Activated CD4-positive, alpha-beta memory T cell treated with anti-CD3 and anti-CD28 coated beads for 36 hours (primary cell): Measurements from ENCODE around the gene TARM1. TPM values are rescaled to one million over a fixed set of nuclear protein-coding genes. Genes with fewer than 3 reads are reported as not detected.

ENCODE experiments used
- CTCF ChIA-PET: fragments of 350-600 bp; sonication (Branson Sonifier 250); formaldehyde crosslinking; loops from one replicate; lab custom pipeline; 2021; ENCODE audit warnings: antibody characterized with exemption, inconsistent platforms; lab: Charles Lee
- POLR2A ChIA-PET: fragments of 350-600 bp; sonication (Branson Sonifier 250); formaldehyde crosslinking; loops from one replicate; lab custom pipeline; 2021; ENCODE audit warnings: antibody characterized with exemption; lab: Charles Lee
- DNase-seq: peaks from one replicate; pipeline ENCODE4 v3.0.0-alpha.2; 2020
- H3K27ac Mint-ChIP-seq: one replicate; pipeline ENCODE4 v1.8.0; 2021; ENCODE audit warnings: mixed read lengths
- H3K27me3 Mint-ChIP-seq: one replicate; pipeline ENCODE4 v1.8.0; 2021; ENCODE audit warnings: mixed read lengths
- H3K36me3 Mint-ChIP-seq: one replicate; pipeline ENCODE4 v1.8.0; 2021; ENCODE audit warnings: mixed read lengths
- H3K4me1 Mint-ChIP-seq: one replicate; pipeline ENCODE4 v1.8.0; 2021; ENCODE audit warnings: low read depth, mixed read lengths
- H3K4me3 Mint-ChIP-seq: one replicate; pipeline ENCODE4 v1.8.0; 2021; ENCODE audit warnings: mild to moderate bottlenecking, mixed read lengths
- H3K9me3 Mint-ChIP-seq: one replicate; pipeline ENCODE4 v1.8.0; 2021; ENCODE audit warnings: mixed read lengths
- intact Hi-C: fragments of 100-400 bp; cut with micrococcal nuclease; formaldehyde crosslinking; loops from one replicate; pipeline ENCODE4 v1.15.1; 2023
- total RNA-seq, 2 experiments: library from RNA; stranded (reverse); gene quantifications; one replicate each; pipeline ENCODE4 v1.2.3, GENCODE V29; 2021

TARM1 gene
- not detected for total RNA-seq

- peaks cover 14% of the 10 kb centered on the region for H3K9me3 Mint-ChIP-seq
- peaks cover 6% of the 10 kb centered on the region for H3K27me3 Mint-ChIP-seq
- ChIA-PET POLR2A (no interaction called here), CTCF (no interaction called here)
- H3K4me3 Mint-ChIP-seq = no peak within 1 kb of the TSS
- H3K4me1 Mint-ChIP-seq = no peaks in the 10 kb centered on the region
- no peak within 1 kb of the TSS for H3K27ac Mint-ChIP-seq
- H3K36me3 Mint-ChIP-seq = peaks cover 2% of the 10 kb centered on the region
- no peak for DNase-seq
- intact Hi-C loops = no loop called here
These were observed at the start of gene TARM1 for GRCh38 chr19:54081032-54081431. Gene TARM1 (minus strand): TSS chr19:54081365. CDS start chr19:54081340, 25 bp downstream.

GRCh38 chr19:54129617-54129996, 48.4 kb upstream of the TARM1 start:
- intact Hi-C loops = no loop called here
- Mint-ChIP-seq H3K9me3 (no peaks in the 10 kb centered on the region), H3K27ac (no peak overlapping the region), H3K27me3 (no peaks in the 10 kb centered on the region), H3K4me3 (no peak overlapping the region), H3K4me1 (peaks cover 3% of the 10 kb centered on the region), H3K36me3 (peaks cover 19% of the 10 kb centered on the region)
- no peak for DNase-seq
- ChIA-PET POLR2A (no interaction called here), CTCF (no interaction called here)

- POLR2A ChIA-PET = no interaction called here
- Mint-ChIP-seq H3K4me1 (no peaks in the 10 kb centered on the region), H3K4me3 (no peak overlapping the region), H3K36me3 (peaks cover 22% of the 10 kb centered on the region), H3K27me3 (no peaks in the 10 kb centered on the region), H3K27ac (no peak overlapping the region), H3K9me3 (no peaks in the 10 kb centered on the region)
- CTCF ChIA-PET = no interaction called here
- DNase-seq = no peak
- intact Hi-C loops = no loop called here
These were observed 47.8 kb upstream of the TARM1 start for GRCh38 chr19:54128796-54129616.

GRCh38 chr19:54128441-54128725, 47.2 kb upstream of the TARM1 start:
- Mint-ChIP-seq H3K4me1 (no peaks in the 10 kb centered on the region), H3K9me3 (no peaks in the 10 kb centered on the region), H3K27ac (no peak overlapping the region), H3K27me3 (no peaks in the 10 kb centered on the region), H3K4me3 (no peak overlapping the region), H3K36me3 (peaks cover 24% of the 10 kb centered on the region)
- no peak for DNase-seq
- intact Hi-C loops = no loop called here
- ChIA-PET POLR2A (no interaction called here), CTCF (no interaction called here)

GRCh38 chr19:54127688-54128440, 46.7 kb upstream of the TARM1 start:
- no peaks in the 10 kb centered on the region for H3K4me1 Mint-ChIP-seq
- POLR2A ChIA-PET = no interaction called here
- intact Hi-C loops = no loop called here
- no peak overlapping the region for H3K27ac Mint-ChIP-seq
- CTCF ChIA-PET = no interaction called here
- no peak overlapping the region for H3K4me3 Mint-ChIP-seq
- H3K27me3 Mint-ChIP-seq = no peaks in the 10 kb centered on the region
- H3K36me3 Mint-ChIP-seq = peaks cover 26% of the 10 kb centered on the region
- H3K9me3 Mint-ChIP-seq = no peaks in the 10 kb centered on the region
- no peak for DNase-seq

GRCh38 chr19:54125713-54126112, 44.5 kb upstream of the TARM1 start:
- POLR2A ChIA-PET = no interaction called here
- Mint-ChIP-seq H3K4me3 (no peak overlapping the region), H3K9me3 (no peaks in the 10 kb centered on the region), H3K4me1 (no peaks in the 10 kb centered on the region), H3K36me3 (peaks cover 25% of the 10 kb centered on the region), H3K27me3 (no peaks in the 10 kb centered on the region), H3K27ac (no peak overlapping the region)
- DNase-seq = no peak
- intact Hi-C loops = no loop called here
- CTCF ChIA-PET = no interaction called here

GRCh38 chr19:54124393-54124792, 43.2 kb upstream of the TARM1 start:
- intact Hi-C loops = no loop called here
- Mint-ChIP-seq H3K9me3 (no peaks in the 10 kb centered on the region), H3K27me3 (no peaks in the 10 kb centered on the region), H3K4me1 (no peaks in the 10 kb centered on the region), H3K27ac (no peak overlapping the region), H3K36me3 (peaks cover 30% of the 10 kb centered on the region), H3K4me3 (no peak overlapping the region)
- CTCF ChIA-PET = no interaction called here
- POLR2A ChIA-PET = no interaction called here
- no peak for DNase-seq

GRCh38 chr19:54123682-54124081, 42.5 kb upstream of the TARM1 start:
- CTCF ChIA-PET = no interaction called here
- no peaks in the 10 kb centered on the region for H3K4me1 Mint-ChIP-seq

GRCh38 chr19:54121259-54121658, 40.1 kb upstream of the TARM1 start:
- POLR2A ChIA-PET = no interaction called here
- Mint-ChIP-seq H3K27ac (no peak overlapping the region), H3K27me3 (no peaks in the 10 kb centered on the region), H3K4me1 (peaks cover 11% of the 10 kb centered on the region), H3K36me3 (peaks cover 20% of the 10 kb centered on the region), H3K9me3 (no peaks in the 10 kb centered on the region), H3K4me3 (no peak overlapping the region)
- CTCF ChIA-PET = no interaction called here
- DNase-seq = no peak
- intact Hi-C loops = no loop called here

More at GRCh38 chr19:54123682-54124081, 42.5 kb upstream of the TARM1 start:
- Mint-ChIP-seq H3K27me3 (no peaks in the 10 kb centered on the region), H3K27ac (no peak overlapping the region), H3K9me3 (no peaks in the 10 kb centered on the region), H3K4me3 (no peak overlapping the region), H3K36me3 (peaks cover 28% of the 10 kb centered on the region)
- intact Hi-C loops = no loop called here
- POLR2A ChIA-PET = no interaction called here
- DNase-seq = no peak

- H3K36me3 Mint-ChIP-seq = peaks cover 30% of the 10 kb centered on the region
- peak within 1 kb of the TSS; percentile 96 for H3K27ac Mint-ChIP-seq
- no peaks in the 10 kb centered on the region for H3K9me3 Mint-ChIP-seq
- H3K27me3 Mint-ChIP-seq = no peaks in the 10 kb centered on the region
- peak within 1 kb of the TSS; percentile 85 for H3K4me3 Mint-ChIP-seq
- intact Hi-C loops = loop anchor here (1.0 to 10.0 kb wide), 8 partner anchors 13 to 1928 kb away; partner anchors contain the start of genes CNOT3, LENG1, LENG8 and MYADM
- DNase-seq = peak; percentile 98
- peaks cover 27% of the 10 kb centered on the region for H3K4me1 Mint-ChIP-seq
- ChIA-PET CTCF (interaction anchor here (1.0 to 1.7 kb wide), 2 partner anchors 20 to 22 kb away, joined by 3 to 5 read pairs; partner anchors contain the start of gene CNOT3), POLR2A (interaction anchor here (0.7 to 2.6 kb wide), 9 partner anchors 10 to 249 kb away, joined by 3 to 19 read pairs (median 6); partner anchors contain the start of genes CNOT3, LENG1, MBOAT7 and MYADM)
These were observed 34.2 kb upstream of the TARM1 start, which contains the start of the genes PRPF31 and TFPT for GRCh38 chr19:54115109-54116063. Gene PRPF31 (plus strand): TSS chr19:54115754. CDS start chr19:54118279, 2,525 bp downstream. Gene TFPT (minus strand): TSS chr19:54115657. CDS start chr19:54115269, 388 bp downstream.

GRCh38 chr19:54114340-54115108, 33.4 kb upstream of the TARM1 start:
- peaks cover 28% of the 10 kb centered on the region for H3K36me3 Mint-ChIP-seq
- no peaks in the 10 kb centered on the region for H3K9me3 Mint-ChIP-seq
- peaks cover 27% of the 10 kb centered on the region for H3K4me1 Mint-ChIP-seq
- H3K4me3 Mint-ChIP-seq = peak overlapping the region; percentile 85
- intact Hi-C loops = loop anchor here (1.0 to 10.0 kb wide), 8 partner anchors 12 to 1927 kb away; partner anchors contain the start of genes CNOT3, LENG1, LENG8 and MYADM
- ChIA-PET POLR2A (interaction anchor here (0.7 to 2.6 kb wide), 9 partner anchors 9 to 248 kb away, joined by 3 to 19 read pairs (median 6); partner anchors contain the start of genes CNOT3, LENG1, MBOAT7 and MYADM), CTCF (interaction anchor here (0.6 to 1.7 kb wide), 4 partner anchors 12 to 23 kb away, joined by 3 to 5 read pairs (median 3); partner anchors contain the start of genes CNOT3, NDUFA3 and OSCAR)
- no peaks in the 10 kb centered on the region for H3K27me3 Mint-ChIP-seq
- H3K27ac Mint-ChIP-seq = peak overlapping the region; percentile 96
- peak; percentile 75 for DNase-seq
